ENCODE results near the gene FBXO34.

Gene FBXO34

DNA sequence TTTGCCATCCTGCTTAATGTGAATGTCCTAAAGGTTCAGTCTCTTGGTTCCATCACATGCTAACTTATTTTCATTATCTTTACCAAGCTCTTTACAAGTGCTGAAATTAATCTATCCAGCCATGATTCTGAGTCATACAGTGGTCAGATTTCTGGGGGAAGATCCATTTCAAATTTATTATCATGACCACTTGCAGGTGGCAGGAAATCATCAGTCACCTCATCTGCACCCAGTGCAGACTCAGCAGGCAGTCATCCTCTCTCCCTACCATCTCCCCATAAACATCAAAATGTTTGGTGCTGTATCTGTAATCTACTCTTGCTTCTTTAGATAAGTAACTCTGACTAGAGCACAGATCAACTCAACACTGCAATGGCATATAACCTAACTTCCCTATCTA is 116.9 kb downstream of the FBXO34 start:
- peaks cover 23% of the 10 kb centered on the region for H3K36me3 ChIP-seq
- no peak overlapping the region for H3K27ac ChIP-seq
- H3K4me3 ChIP-seq (ENCODE audit: low read depth in 1 of 2, low read length in 1 of 2), result no peak overlapping the region
- H3K27me3 ChIP-seq, result no peaks in the 10 kb centered on the region
- H3K4me1 ChIP-seq (ENCODE audit: control insufficient read depth in 1 of 2, insufficient read depth in 1 of 2, low read depth in 1 of 2, low read length in 1 of 2), result no peaks in the 10 kb centered on the region
- TF ChIP-seq CTCF (IDR thresholded peaks at IDR 0.05), result no peak
- H3K9me3 ChIP-seq, result no peaks in the 10 kb centered on the region

DNA sequence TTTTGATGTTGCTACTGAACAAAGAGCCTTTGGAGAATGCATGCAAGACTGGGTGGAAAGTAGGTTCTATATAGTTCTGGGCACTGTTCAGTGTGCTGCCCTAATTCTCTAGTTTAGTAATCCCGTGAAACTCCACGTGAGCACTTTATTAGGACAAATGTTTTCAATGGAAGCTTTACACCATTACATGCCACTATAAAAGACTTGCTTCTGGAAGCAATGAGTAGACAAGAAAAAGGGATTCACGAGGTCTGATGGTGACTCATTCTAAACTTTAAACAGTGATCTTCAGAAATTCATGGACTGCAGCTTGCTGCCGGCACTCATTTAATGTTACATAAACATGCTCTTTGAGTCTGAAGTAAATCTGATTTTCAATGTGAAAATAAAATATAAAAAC is 118.1 kb downstream of the FBXO34 start:
- H3K9me3 ChIP-seq, result no peaks in the 10 kb centered on the region
- no peaks in the 10 kb centered on the region for H3K4me1 ChIP-seq (ENCODE audit: control insufficient read depth in 1 of 2, insufficient read depth in 1 of 2, low read depth in 1 of 2, low read length in 1 of 2)
- no peak overlapping the region for H3K27ac ChIP-seq
- peaks cover 23% of the 10 kb centered on the region for H3K36me3 ChIP-seq
- no peak for TF ChIP-seq CTCF (IDR thresholded peaks at IDR 0.05)
- H3K4me3 ChIP-seq (ENCODE audit: low read depth in 1 of 2, low read length in 1 of 2), result no peak overlapping the region
- no peaks in the 10 kb centered on the region for H3K27me3 ChIP-seq

- H3K27ac ChIP-seq, result no peak overlapping the region
Observed at GRCh38 chr14:55398679-55399078, 127.5 kb downstream of the FBXO34 start.

GRCh38 chr14:55399183-55399582 is 128.0 kb downstream of the FBXO34 start:
- H3K4me1 ChIP-seq (ENCODE audit: control insufficient read depth in 1 of 2, insufficient read depth in 1 of 2, low read depth in 1 of 2, low read length in 1 of 2), result no peaks in the 10 kb centered on the region
- H3K36me3 ChIP-seq, result peaks cover 10% of the 10 kb centered on the region
- no peak overlapping the region for H3K4me3 ChIP-seq (ENCODE audit: low read depth in 1 of 2, low read length in 1 of 2)
- H3K27ac ChIP-seq, result no peak overlapping the region
- TF ChIP-seq CTCF (IDR thresholded peaks at IDR 0.05), result no peak
- no peaks in the 10 kb centered on the region for H3K27me3 ChIP-seq
- no peaks in the 10 kb centered on the region for H3K9me3 ChIP-seq

More at GRCh38 chr14:55398679-55399078, 127.5 kb downstream of the FBXO34 start:
- peaks cover 10% of the 10 kb centered on the region for H3K36me3 ChIP-seq
- H3K9me3 ChIP-seq, result no peaks in the 10 kb centered on the region
- H3K4me3 ChIP-seq (ENCODE audit: low read depth in 1 of 2, low read length in 1 of 2), result no peak overlapping the region
- TF ChIP-seq CTCF (IDR thresholded peaks at IDR 0.05), result no peak
- H3K4me1 ChIP-seq (ENCODE audit: control insufficient read depth in 1 of 2, insufficient read depth in 1 of 2, low read depth in 1 of 2, low read length in 1 of 2), result no peaks in the 10 kb centered on the region
- no peaks in the 10 kb centered on the region for H3K27me3 ChIP-seq

DNA sequence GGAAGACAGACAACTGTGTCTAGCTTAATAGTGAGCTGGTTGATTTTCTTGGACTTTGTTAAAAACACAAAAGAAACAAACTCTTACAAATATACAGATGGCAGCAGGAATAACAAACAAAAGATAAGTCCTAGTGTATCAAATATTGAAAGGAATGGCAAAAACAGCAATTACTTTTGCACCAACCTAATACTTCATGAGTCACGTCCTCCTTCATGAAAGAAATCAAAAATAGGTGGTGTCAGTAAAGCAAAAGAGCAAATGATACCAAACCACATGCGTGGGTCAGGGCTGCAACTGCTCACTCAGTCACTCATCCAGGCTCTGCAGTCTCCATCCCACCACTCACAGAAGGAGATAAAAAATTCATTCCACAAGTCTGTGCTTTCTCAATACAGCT is 128.6 kb downstream of the FBXO34 start:
- no peak for TF ChIP-seq CTCF (IDR thresholded peaks at IDR 0.05)
- Histone ChIP-seq H3K9me3 (no peaks in the 10 kb centered on the region), H3K27me3 (no peaks in the 10 kb centered on the region), H3K4me3 (ENCODE audit: low read depth in 1 of 2, low read length in 1 of 2) (no peak overlapping the region), H3K27ac (no peak overlapping the region), H3K4me1 (ENCODE audit: control insufficient read depth in 1 of 2, insufficient read depth in 1 of 2, low read depth in 1 of 2, low read length in 1 of 2) (no peaks in the 10 kb centered on the region), H3K36me3 (peaks cover 10% of the 10 kb centered on the region)

DNA sequence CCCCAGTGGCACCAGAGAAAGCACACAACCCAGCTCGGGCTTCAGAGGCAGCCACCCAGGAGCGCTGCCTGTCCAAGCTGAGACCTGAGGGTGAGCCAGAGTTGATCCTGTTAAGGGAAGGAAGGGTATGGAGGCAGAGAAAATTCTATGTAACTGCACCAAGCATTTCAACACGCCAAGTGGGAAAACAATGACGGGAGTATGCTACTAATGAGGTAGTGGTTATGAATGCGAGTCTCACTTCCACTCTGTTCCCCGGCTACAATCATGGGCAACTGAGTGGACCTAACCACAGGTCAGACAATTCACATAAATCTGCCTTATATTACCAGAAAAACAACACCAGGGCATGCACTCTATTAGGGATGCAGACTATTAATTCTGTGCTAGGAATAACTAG is 130.5 kb downstream of the FBXO34 start:
- Histone ChIP-seq H3K4me3 (ENCODE audit: low read depth in 1 of 2, low read length in 1 of 2) (no peak overlapping the region), H3K36me3 (peaks cover 3% of the 10 kb centered on the region), H3K27me3 (no peaks in the 10 kb centered on the region)

More for the DNA sequence above, 130.5 kb downstream of the FBXO34 start:
- no peaks in the 10 kb centered on the region for H3K4me1 ChIP-seq (ENCODE audit: control insufficient read depth in 1 of 2, insufficient read depth in 1 of 2, low read depth in 1 of 2, low read length in 1 of 2)
- no peak overlapping the region for H3K27ac ChIP-seq
- H3K9me3 ChIP-seq, result no peaks in the 10 kb centered on the region
- TF ChIP-seq CTCF (IDR thresholded peaks at IDR 0.05), result no peak

Data from neutrophil (primary cell).